ENCODE measurements around the gene STK16.

The STK16 gene

DNA sequence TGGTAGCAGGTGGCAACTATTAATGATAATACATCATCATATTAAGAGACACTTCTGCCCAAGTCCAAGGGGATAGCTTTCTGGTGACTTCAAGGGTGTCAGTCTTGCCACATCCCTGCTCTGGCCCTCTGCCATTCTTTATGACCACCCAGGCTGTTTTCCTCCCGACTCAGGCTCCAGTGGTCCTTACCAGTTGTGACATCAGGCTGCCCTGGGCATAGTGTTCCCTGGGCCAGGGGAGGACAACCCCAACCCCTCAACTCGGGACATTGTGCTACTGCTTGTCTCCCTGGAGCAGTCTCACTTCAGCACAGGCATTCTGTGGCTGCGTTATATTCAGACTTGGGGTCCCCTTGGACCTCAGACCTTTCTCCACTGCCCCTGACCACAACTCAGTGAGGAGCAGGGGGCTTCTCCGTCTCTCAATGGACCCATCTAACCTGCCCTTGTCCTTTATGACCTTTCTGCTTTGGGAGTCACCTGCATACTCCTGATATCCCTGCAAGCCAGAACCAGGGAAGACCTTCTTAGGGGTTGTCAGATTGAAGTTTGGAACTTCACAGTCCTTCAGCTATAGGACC is 46.7 kb downstream of the STK16 start:
- Histone ChIP-seq H3K27ac (ENCODE audit: low read depth, low read length) (no peak overlapping the region), H3K4me1 (ENCODE audit: insufficient read depth, low read length) (no peaks in the 10 kb centered on the region), H3K4me3 (ENCODE audit: low read length) (no peak overlapping the region), H3K27me3 (ENCODE audit: insufficient read depth, low read length) (peaks cover 11% of the 10 kb centered on the region), H3K9me3 (ENCODE audit: insufficient read depth, low read depth, low read length) (no peaks in the 10 kb centered on the region), H3K36me3 (ENCODE audit: insufficient read depth, low read length) (no peaks in the 10 kb centered on the region), H3K9ac (ENCODE audit: low read depth, low read length) (no peak overlapping the region)
- WGBS = 89% methylated on average over 4 of the region's 4 CpGs

DNA sequence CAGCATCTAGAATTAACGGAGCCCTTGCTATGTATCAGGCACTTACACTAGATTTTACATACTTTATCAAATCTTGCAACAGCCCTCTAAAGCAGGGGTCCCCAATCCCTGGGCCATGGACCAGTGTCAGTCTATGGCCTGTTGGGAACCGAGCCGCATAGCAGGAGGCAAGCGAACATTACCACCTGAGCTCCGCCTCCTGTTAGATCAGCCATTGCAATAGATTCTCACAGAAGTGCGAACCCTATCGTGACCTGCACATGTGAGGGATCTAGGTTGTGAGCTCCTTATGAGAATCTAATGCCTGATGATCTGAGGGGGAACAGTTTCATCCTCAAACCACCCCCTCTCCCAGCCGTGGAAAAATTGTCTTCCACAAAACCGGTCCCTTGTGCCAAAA is 47.3 kb downstream of the STK16 start:
- peaks cover 11% of the 10 kb centered on the region for H3K27me3 ChIP-seq (ENCODE audit: insufficient read depth, low read length)
- no peak overlapping the region for H3K4me3 ChIP-seq (ENCODE audit: low read length)
- no peaks in the 10 kb centered on the region for H3K4me1 ChIP-seq (ENCODE audit: insufficient read depth, low read length)
- H3K9me3 ChIP-seq (ENCODE audit: insufficient read depth, low read depth, low read length) = no peaks in the 10 kb centered on the region
- H3K27ac ChIP-seq (ENCODE audit: low read depth, low read length) = no peak overlapping the region
- no peak overlapping the region for H3K9ac ChIP-seq (ENCODE audit: low read depth, low read length)
- WGBS = 92% methylated on average over 9 of the region's 9 CpGs
- no peaks in the 10 kb centered on the region for H3K36me3 ChIP-seq (ENCODE audit: insufficient read depth, low read length)

DNA sequence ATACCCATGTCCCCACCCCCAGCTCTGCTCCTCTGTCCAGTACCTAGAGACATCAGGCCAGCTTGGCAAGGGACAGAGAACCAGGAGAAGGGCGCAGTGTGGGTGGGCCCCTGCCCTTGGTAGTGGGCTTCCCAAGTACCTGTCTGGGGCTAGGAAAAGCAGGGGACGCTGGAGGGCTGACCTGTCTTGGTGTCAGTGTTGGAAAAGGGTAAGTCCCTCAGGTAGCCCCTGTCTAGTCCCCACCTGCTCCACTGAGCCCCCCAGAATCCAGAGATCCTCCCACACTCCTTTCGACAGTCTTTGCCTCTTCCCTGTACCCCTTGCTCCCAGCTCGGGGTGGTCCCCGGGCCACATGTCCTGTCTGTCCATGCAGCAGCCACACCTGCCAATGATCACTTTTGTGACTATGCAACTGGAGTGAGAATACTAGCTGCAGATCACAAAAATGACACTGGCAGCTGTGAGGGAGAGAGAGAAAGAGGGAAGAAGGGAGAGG is 48.5 kb downstream of the STK16 start:
- H3K9me3 ChIP-seq (ENCODE audit: insufficient read depth, low read depth, low read length) = no peaks in the 10 kb centered on the region
- peak overlapping the region; percentile 79 for H3K4me3 ChIP-seq (ENCODE audit: low read length)
- H3K4me1 ChIP-seq (ENCODE audit: insufficient read depth, low read length) = 0 out of 2 replicates have a peak, but pooled peaks cover under 1% of the 10 kb centered on the region
- 96% methylated on average over 5 of the region's 5 CpGs for WGBS
- peaks cover 11% of the 10 kb centered on the region for H3K27me3 ChIP-seq (ENCODE audit: insufficient read depth, low read length)
- H3K9ac ChIP-seq (ENCODE audit: low read depth, low read length) = no peak overlapping the region; the same call in 1 of the 2 replicates
- no peak overlapping the region for H3K27ac ChIP-seq (ENCODE audit: low read depth, low read length)
- no peaks in the 10 kb centered on the region for H3K36me3 ChIP-seq (ENCODE audit: insufficient read depth, low read length)

- H3K27ac ChIP-seq (ENCODE audit: low read depth, low read length) = no peak overlapping the region
- peaks cover 3% of the 10 kb centered on the region for H3K4me1 ChIP-seq (ENCODE audit: insufficient read depth, low read length)
- H3K9ac ChIP-seq (ENCODE audit: low read depth, low read length) = peak overlapping the region; percentile 84
- peaks cover 19% of the 10 kb centered on the region for H3K27me3 ChIP-seq (ENCODE audit: insufficient read depth, low read length)
- H3K4me3 ChIP-seq (ENCODE audit: low read length) = peak overlapping the region; percentile 79
- 7% methylated on average over 67 of the region's 67 CpGs for WGBS
- H3K9me3 ChIP-seq (ENCODE audit: insufficient read depth, low read depth, low read length) = no peaks in the 10 kb centered on the region
- H3K36me3 ChIP-seq (ENCODE audit: insufficient read depth, low read length) = no peaks in the 10 kb centered on the region
Measured at GRCh38 chr2:219294356-219295351, 49.4 kb downstream of the STK16 start.

- H3K27me3 ChIP-seq (ENCODE audit: insufficient read depth, low read length) = peaks cover 22% of the 10 kb centered on the region
- H3K9ac ChIP-seq (ENCODE audit: low read depth, low read length) = no peak overlapping the region
- WGBS = 90% methylated on average over 14 of the region's 14 CpGs
- peaks cover 3% of the 10 kb centered on the region for H3K4me1 ChIP-seq (ENCODE audit: insufficient read depth, low read length)
- H3K36me3 ChIP-seq (ENCODE audit: insufficient read depth, low read length) = no peaks in the 10 kb centered on the region
- no peak overlapping the region for H3K4me3 ChIP-seq (ENCODE audit: low read length)
- H3K9me3 ChIP-seq (ENCODE audit: insufficient read depth, low read depth, low read length) = no peaks in the 10 kb centered on the region
- H3K27ac ChIP-seq (ENCODE audit: low read depth, low read length) = no peak overlapping the region
Measured at GRCh38 chr2:219296142-219296541, 50.9 kb downstream of the STK16 start.

DNA sequence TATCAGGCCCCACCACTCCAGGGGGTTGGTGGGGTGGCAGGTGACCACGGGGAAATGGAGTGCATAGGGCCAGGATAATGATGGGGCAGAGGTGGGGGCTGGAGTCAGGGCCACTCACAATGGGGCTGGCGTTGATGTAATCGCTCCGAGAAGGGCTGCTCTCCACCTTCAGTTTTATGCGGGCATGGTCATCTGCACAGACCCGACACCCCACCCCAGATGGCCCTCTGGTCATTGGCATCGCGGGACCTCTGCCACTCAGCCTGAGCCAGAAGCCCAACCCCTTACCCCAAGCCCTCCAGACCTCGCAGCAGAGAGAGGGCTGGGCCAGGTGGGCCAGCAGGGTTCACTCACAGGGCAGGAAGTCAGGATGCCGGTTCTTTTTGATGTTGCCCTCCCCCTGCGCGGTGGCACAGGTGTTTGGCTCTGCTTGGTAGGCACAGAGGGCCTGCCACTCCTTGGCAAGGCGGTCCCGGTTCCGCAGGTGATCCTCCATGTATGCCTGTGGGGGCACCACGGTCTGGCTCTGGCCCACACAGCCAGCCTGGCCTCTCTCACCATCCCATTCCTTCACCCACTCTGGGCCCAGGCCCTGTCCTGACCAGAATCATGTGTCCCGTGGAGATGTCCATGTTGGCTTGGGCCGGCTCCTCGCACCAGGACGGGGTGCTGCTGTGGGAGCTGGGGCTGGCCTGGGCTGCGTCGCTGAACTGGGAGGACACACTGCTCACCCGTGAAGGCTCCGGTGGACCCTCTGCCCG is 51.5 kb downstream of the STK16 start:
- Histone ChIP-seq H3K9me3 (ENCODE audit: insufficient read depth, low read depth, low read length) (no peaks in the 10 kb centered on the region), H3K27ac (ENCODE audit: low read depth, low read length) (no peak overlapping the region), H3K36me3 (ENCODE audit: insufficient read depth, low read length) (no peaks in the 10 kb centered on the region), H3K27me3 (ENCODE audit: insufficient read depth, low read length) (peaks cover 22% of the 10 kb centered on the region), H3K4me1 (ENCODE audit: insufficient read depth, low read length) (peaks cover 3% of the 10 kb centered on the region), H3K4me3 (ENCODE audit: low read length) (no peak overlapping the region), H3K9ac (ENCODE audit: low read depth, low read length) (no peak overlapping the region)
- 93% methylated on average over 25 of the region's 25 CpGs for WGBS

DNA sequence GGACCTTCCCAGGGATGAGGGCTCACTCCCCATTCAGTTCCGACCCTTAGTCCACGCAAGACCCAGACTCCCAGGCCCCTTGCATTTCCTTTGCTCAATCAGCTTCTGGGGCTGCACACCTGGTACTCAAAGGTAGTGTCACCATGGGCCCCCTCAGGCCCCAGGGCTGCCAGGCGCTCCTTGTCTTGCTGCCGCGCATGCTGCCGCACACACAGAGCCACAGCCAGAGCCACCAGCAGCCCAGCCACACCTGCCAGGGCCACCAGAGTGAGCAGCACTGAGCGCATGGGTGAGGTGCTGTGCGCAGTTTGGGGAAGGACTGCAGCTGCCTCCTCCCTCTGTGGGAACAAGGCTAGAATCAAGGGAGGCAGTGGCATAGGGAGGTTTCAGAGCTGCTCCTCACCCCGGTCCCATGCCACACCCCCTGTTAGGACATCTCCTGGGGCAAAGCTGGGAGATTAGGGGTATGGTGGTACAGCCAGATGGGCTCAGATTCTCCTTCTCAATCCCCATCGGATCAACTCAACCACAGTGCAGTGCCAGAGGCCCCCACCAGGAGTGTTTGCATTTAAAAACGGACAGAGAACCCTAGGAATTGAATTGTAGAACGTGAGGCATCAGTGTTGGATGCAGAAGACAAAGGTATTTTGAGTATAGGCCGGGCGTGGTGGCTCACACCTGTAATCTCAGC is 52.6 kb downstream of the STK16 start:
- Histone ChIP-seq H3K4me3 (ENCODE audit: low read length) (no peak overlapping the region), H3K27ac (ENCODE audit: low read depth, low read length) (no peak overlapping the region), H3K9me3 (ENCODE audit: insufficient read depth, low read depth, low read length) (no peaks in the 10 kb centered on the region), H3K36me3 (ENCODE audit: insufficient read depth, low read length) (no peaks in the 10 kb centered on the region), H3K9ac (ENCODE audit: low read depth, low read length) (no peak overlapping the region), H3K27me3 (ENCODE audit: insufficient read depth, low read length) (peaks cover 22% of the 10 kb centered on the region), H3K4me1 (ENCODE audit: insufficient read depth, low read length) (peaks cover 3% of the 10 kb centered on the region)
- WGBS = 88% methylated on average over 14 of the region's 14 CpGs

GRCh38 chr2:219298759-219299371 is 53.6 kb downstream of the STK16 start:
- peaks cover 3% of the 10 kb centered on the region for H3K4me1 ChIP-seq (ENCODE audit: insufficient read depth, low read length)
- H3K36me3 ChIP-seq (ENCODE audit: insufficient read depth, low read length) = no peaks in the 10 kb centered on the region
- peaks cover 22% of the 10 kb centered on the region for H3K27me3 ChIP-seq (ENCODE audit: insufficient read depth, low read length)
- no peak overlapping the region for H3K9ac ChIP-seq (ENCODE audit: low read depth, low read length)
- no peak overlapping the region for H3K27ac ChIP-seq (ENCODE audit: low read depth, low read length)
- no peak overlapping the region for H3K4me3 ChIP-seq (ENCODE audit: low read length)
- 33% methylated on average over 15 of the region's 15 CpGs for whole genome bisulfite sequencing
- H3K9me3 ChIP-seq (ENCODE audit: insufficient read depth, low read depth, low read length) = no peaks in the 10 kb centered on the region

GRCh38 chr2:219299372-219299760 is 54.1 kb downstream of the STK16 start:
- Histone ChIP-seq H3K27ac (ENCODE audit: low read depth, low read length) (no peak overlapping the region), H3K9me3 (ENCODE audit: insufficient read depth, low read depth, low read length) (no peaks in the 10 kb centered on the region), H3K27me3 (ENCODE audit: insufficient read depth, low read length) (peaks cover 22% of the 10 kb centered on the region), H3K36me3 (ENCODE audit: insufficient read depth, low read length) (no peaks in the 10 kb centered on the region), H3K4me1 (ENCODE audit: insufficient read depth, low read length) (peaks cover 3% of the 10 kb centered on the region), H3K4me3 (ENCODE audit: low read length) (no peak overlapping the region), H3K9ac (ENCODE audit: low read depth, low read length) (no peak overlapping the region)
- WGBS = 93% methylated on average over 6 of the region's 6 CpGs

All from HUES64 (cell line).